ENCODE measurements around the gene SLC11A1.

DNA sequence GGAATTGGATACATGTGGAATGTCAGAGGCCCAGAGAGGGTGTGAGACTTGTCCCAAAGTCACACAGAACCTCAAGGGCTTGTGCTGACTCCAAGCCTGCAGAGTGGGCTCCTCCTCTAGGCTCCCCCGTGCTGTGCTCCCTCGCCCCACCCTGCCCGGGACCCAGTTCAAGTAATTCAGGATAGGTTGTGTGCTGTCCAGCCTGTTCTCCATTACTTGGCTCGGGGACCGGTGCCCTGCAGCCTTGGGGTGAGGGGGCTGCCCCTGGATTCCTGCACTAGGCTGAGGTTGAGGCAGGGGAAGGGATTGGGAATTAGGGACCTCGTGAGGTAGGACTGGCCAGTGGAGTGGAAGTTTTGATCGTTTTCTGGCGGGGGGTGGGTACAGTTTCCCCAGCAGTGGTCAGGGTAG, 20.4 kb downstream of the SLC11A1 start:
- TF ChIP-seq, protein P1, sequence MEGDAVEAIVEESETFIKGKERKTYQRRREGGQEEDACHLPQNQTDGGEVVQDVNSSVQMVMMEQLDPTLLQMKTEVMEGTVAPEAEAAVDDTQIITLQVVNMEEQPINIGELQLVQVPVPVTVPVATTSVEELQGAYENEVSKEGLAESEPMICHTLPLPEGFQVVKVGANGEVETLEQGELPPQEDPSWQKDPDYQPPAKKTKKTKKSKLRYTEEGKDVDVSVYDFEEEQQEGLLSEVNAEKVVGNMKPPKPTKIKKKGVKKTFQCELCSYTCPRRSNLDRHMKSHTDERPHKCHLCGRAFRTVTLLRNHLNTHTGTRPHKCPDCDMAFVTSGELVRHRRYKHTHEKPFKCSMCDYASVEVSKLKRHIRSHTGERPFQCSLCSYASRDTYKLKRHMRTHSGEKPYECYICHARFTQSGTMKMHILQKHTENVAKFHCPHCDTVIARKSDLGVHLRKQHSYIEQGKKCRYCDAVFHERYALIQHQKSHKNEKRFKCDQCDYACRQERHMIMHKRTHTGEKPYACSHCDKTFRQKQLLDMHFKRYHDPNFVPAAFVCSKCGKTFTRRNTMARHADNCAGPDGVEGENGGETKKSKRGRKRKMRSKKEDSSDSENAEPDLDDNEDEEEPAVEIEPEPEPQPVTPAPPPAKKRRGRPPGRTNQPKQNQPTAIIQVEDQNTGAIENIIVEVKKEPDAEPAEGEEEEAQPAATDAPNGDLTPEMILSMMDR (IDR thresholded peaks at IDR 0.05): no peak
- TF ChIP-seq POLR2AphosphoS5 (IDR thresholded peaks at IDR 0.05) (no peak), EP300 (IDR thresholded peaks at IDR 0.05) (no peak)

All from upper lobe of left lung (tissue), 4 donors.